ENCODE data around the gene ERO1B.

GRCh38 chr1:236322566-236323409 lies 41.0 kb upstream of the ERO1B start:
- no peak for TF ChIP-seq YY1 (IDR thresholded peaks at IDR 0.05; ENCODE audit: low read depth)
- no peak for TF ChIP-seq USF1 (IDR thresholded peaks at IDR 0.05)
- TF ChIP-seq, protein P1, sequence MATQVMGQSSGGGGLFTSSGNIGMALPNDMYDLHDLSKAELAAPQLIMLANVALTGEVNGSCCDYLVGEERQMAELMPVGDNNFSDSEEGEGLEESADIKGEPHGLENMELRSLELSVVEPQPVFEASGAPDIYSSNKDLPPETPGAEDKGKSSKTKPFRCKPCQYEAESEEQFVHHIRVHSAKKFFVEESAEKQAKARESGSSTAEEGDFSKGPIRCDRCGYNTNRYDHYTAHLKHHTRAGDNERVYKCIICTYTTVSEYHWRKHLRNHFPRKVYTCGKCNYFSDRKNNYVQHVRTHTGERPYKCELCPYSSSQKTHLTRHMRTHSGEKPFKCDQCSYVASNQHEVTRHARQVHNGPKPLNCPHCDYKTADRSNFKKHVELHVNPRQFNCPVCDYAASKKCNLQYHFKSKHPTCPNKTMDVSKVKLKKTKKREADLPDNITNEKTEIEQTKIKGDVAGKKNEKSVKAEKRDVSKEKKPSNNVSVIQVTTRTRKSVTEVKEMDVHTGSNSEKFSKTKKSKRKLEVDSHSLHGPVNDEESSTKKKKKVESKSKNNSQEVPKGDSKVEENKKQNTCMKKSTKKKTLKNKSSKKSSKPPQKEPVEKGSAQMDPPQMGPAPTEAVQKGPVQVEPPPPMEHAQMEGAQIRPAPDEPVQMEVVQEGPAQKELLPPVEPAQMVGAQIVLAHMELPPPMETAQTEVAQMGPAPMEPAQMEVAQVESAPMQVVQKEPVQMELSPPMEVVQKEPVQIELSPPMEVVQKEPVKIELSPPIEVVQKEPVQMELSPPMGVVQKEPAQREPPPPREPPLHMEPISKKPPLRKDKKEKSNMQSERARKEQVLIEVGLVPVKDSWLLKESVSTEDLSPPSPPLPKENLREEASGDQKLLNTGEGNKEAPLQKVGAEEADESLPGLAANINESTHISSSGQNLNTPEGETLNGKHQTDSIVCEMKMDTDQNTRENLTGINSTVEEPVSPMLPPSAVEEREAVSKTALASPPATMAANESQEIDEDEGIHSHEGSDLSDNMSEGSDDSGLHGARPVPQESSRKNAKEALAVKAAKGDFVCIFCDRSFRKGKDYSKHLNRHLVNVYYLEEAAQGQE (IDR thresholded peaks at IDR 0.05; ENCODE audit: low read depth): no peak
- TF ChIP-seq RAD21 (IDR thresholded peaks at IDR 0.05; ENCODE audit: low read depth): no peak
- TF ChIP-seq TAF1 (IDR thresholded peaks at IDR 0.05; ENCODE audit: low read depth): no peak
- no peak for TF ChIP-seq EP300 (IDR thresholded peaks at IDR 0.05; ENCODE audit: borderline replicate concordance)
- no peak for TF ChIP-seq TCF12 (IDR thresholded peaks at IDR 0.05; ENCODE audit: low read depth)
- TF ChIP-seq, protein P2, sequence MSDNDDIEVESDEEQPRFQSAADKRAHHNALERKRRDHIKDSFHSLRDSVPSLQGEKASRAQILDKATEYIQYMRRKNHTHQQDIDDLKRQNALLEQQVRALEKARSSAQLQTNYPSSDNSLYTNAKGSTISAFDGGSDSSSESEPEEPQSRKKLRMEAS (IDR thresholded peaks at IDR 0.05): no peak
- no peak for TF ChIP-seq CEBPB (IDR thresholded peaks at IDR 0.05)

All from Ishikawa (cell line).